ENCODE measurements around the gene PBOV1.

Gene PBOV1

GRCh38 chr6:138238368-138238767, 20.1 kb upstream of the PBOV1 start:
- TF ChIP-seq PATZ1 (CRISPR knock-in tag; IDR thresholded peaks at IDR 0.05; ENCODE audit: borderline replicate concordance) (no peak), ARNTL (CRISPR knock-in tag; IDR thresholded peaks at IDR 0.05; ENCODE audit: borderline replicate concordance, low read depth) (no peak), ISL1 (CRISPR knock-in tag; IDR thresholded peaks at IDR 0.05) (no peak), SNAI2 (CRISPR knock-in tag; IDR thresholded peaks at IDR 0.05) (no peak), ZC3H10 (CRISPR knock-in tag; IDR thresholded peaks at IDR 0.05) (no peak), ZFP3 (CRISPR knock-in tag; IDR thresholded peaks at IDR 0.05) (no peak), ESRRG (CRISPR knock-in tag; IDR thresholded peaks at IDR 0.05) (no peak), POU6F1 (CRISPR knock-in tag; IDR thresholded peaks at IDR 0.05; ENCODE audit: borderline replicate concordance, low read depth) (no peak), CREB5 (CRISPR knock-in tag; IDR thresholded peaks at IDR 0.05; ENCODE audit: low read depth) (no peak), ZNF70 (CRISPR knock-in tag; IDR thresholded peaks at IDR 0.05) (no peak), TCF4 (CRISPR knock-in tag; IDR thresholded peaks at IDR 0.05; ENCODE audit: borderline replicate concordance) (no peak), CSDC2 (CRISPR knock-in tag; IDR thresholded peaks at IDR 0.05) (no peak), ZNF8 (CRISPR knock-in tag; IDR thresholded peaks at IDR 0.05) (no peak), GLIS3 (CRISPR knock-in tag; IDR thresholded peaks at IDR 0.05) (no peak), OSR1 (CRISPR knock-in tag; IDR thresholded peaks at IDR 0.05) (no peak)
- ATAC-seq = no peak

- ATAC-seq = no peak
- TF ChIP-seq ZC3H10 (CRISPR knock-in tag; IDR thresholded peaks at IDR 0.05) (no peak), CSDC2 (CRISPR knock-in tag; IDR thresholded peaks at IDR 0.05) (no peak), ZNF565 (CRISPR knock-in tag; conservative IDR thresholded peaks at IDR 0.05; ENCODE audit: low read depth) (no peak)
Measured at GRCh38 chr6:138237463-138237862, 19.2 kb upstream of the PBOV1 start.

GRCh38 chr6:138235693-138236092, 17.4 kb upstream of the PBOV1 start:
- ATAC-seq = no peak
- TF ChIP-seq ARNTL (CRISPR knock-in tag; IDR thresholded peaks at IDR 0.05; ENCODE audit: borderline replicate concordance, low read depth) (no peak), ZFP3 (CRISPR knock-in tag; IDR thresholded peaks at IDR 0.05) (no peak), SNAI2 (CRISPR knock-in tag; IDR thresholded peaks at IDR 0.05) (no peak), TCF4 (CRISPR knock-in tag; IDR thresholded peaks at IDR 0.05; ENCODE audit: borderline replicate concordance) (no peak), GLIS3 (CRISPR knock-in tag; IDR thresholded peaks at IDR 0.05) (no peak), PATZ1 (CRISPR knock-in tag; IDR thresholded peaks at IDR 0.05; ENCODE audit: borderline replicate concordance) (no peak), CSDC2 (CRISPR knock-in tag; IDR thresholded peaks at IDR 0.05) (no peak), ESRRG (CRISPR knock-in tag; IDR thresholded peaks at IDR 0.05) (no peak), OSR1 (CRISPR knock-in tag; IDR thresholded peaks at IDR 0.05) (no peak), ZFP30 (CRISPR knock-in tag; IDR thresholded peaks at IDR 0.05) (no peak), ZNF70 (CRISPR knock-in tag; IDR thresholded peaks at IDR 0.05) (no peak)

GRCh38 chr6:138235205-138235604, 16.9 kb upstream of the PBOV1 start:
- ATAC-seq = no peak
- TF ChIP-seq CSRNP3 (CRISPR knock-in tag; IDR thresholded peaks at IDR 0.05) = no peak
- no peak for TF ChIP-seq TOX (CRISPR knock-in tag; IDR thresholded peaks at IDR 0.05; ENCODE audit: borderline replicate concordance)
- no peak for TF ChIP-seq ZFP3 (CRISPR knock-in tag; IDR thresholded peaks at IDR 0.05)
- no peak for TF ChIP-seq ISL1 (CRISPR knock-in tag; IDR thresholded peaks at IDR 0.05)
- no peak for TF ChIP-seq CSDC2 (CRISPR knock-in tag; IDR thresholded peaks at IDR 0.05)
